Activated B cell treated with CpG ODN at 0.5 μM for 24 hours (primary cell): Measurements from ENCODE around the gene USP32. TPM values are rescaled to one million over a fixed set of nuclear protein-coding genes. Genes with fewer than 3 reads are reported as not detected.

Experiments used
- ATAC-seq: fragments of 200-7000 bp; cut with Tn5 transposase; one replicate; pipeline ENCODE4 v1.10.0; 2021; ENCODE audit warnings: low read depth, mild to moderate bottlenecking, moderate library complexity
- CTCF ChIA-PET: fragments of 350-600 bp; sonication (Branson Sonifier 250); formaldehyde crosslinking; loops from one replicate; lab custom pipeline; 2021; ENCODE audit warnings: antibody characterized with exemption; lab: Charles Lee
- POLR2A ChIA-PET: fragments of 350-600 bp; sonication (Branson Sonifier 250); formaldehyde crosslinking; loops from one replicate; lab custom pipeline; 2021; ENCODE audit warnings: antibody characterized with exemption; lab: Charles Lee
- DNase-seq: peaks from one replicate; pipeline ENCODE4 v3.0.0; 2022
- H3K27ac Mint-ChIP-seq: one replicate; pipeline ENCODE4 v1.8.0; 2020; ENCODE audit warnings: mixed read lengths
- H3K27me3 Mint-ChIP-seq: one replicate; pipeline ENCODE4 v1.8.0; 2021; ENCODE audit warnings: mixed read lengths
- H3K36me3 Mint-ChIP-seq: one replicate; pipeline ENCODE4 v1.8.0; 2021; ENCODE audit warnings: low read depth, mixed read lengths
- H3K4me1 Mint-ChIP-seq: one replicate; pipeline ENCODE4 v1.8.0; 2021; ENCODE audit warnings: mixed read lengths
- H3K4me3 Mint-ChIP-seq: one replicate; pipeline ENCODE4 v1.8.0; 2020; ENCODE audit warnings: mild to moderate bottlenecking, mixed read lengths
- H3K9me3 Mint-ChIP-seq: one replicate; pipeline ENCODE4 v1.8.0; 2020; ENCODE audit warnings: mixed read lengths
- CTCF ChIP-seq: fragments of 200-600 bp; IDR thresholded peaks from one replicate; pipeline ENCODE4 v1.8.0; 2022; ENCODE audit warnings: antibody characterized with exemption, mild to moderate bottlenecking
- intact Hi-C: fragments of 100-400 bp; cut with micrococcal nuclease; formaldehyde crosslinking; loops from one replicate; pipeline ENCODE4 v1.15.1; 2024
- total RNA-seq: library from RNA; stranded (reverse); gene quantifications from 2 replicates; pipeline ENCODE4 v1.2.3, GENCODE V29; 2022

The USP32 gene
- total RNA-seq, 1 donor from 2014 or later = 59.2 TPM

GRCh38 chr17:60403962-60404361 is 12.0 kb upstream of the USP32 start:
- intact Hi-C loops = no loop called here
- no peaks in the 10 kb centered on the region for H3K9me3 Mint-ChIP-seq
- ChIA-PET POLR2A (interaction anchor here (0.7 kb wide), 1 partner anchor 61 kb away, joined by 3 read pairs; no protein-coding TSS in a partner anchor), CTCF (interaction anchor here (1.1 kb wide), 1 partner anchor 25 kb away, joined by 4 read pairs; no protein-coding TSS in a partner anchor)
- no peaks in the 10 kb centered on the region for H3K36me3 Mint-ChIP-seq
- no peak for TF ChIP-seq CTCF
- no peak overlapping the region for H3K4me3 Mint-ChIP-seq
- no peaks in the 10 kb centered on the region for H3K27me3 Mint-ChIP-seq
- no peak overlapping the region for H3K27ac Mint-ChIP-seq
- peaks cover 33% of the 10 kb centered on the region for H3K4me1 Mint-ChIP-seq
- DNase-seq (no peak), ATAC-seq (no peak)

DNA sequence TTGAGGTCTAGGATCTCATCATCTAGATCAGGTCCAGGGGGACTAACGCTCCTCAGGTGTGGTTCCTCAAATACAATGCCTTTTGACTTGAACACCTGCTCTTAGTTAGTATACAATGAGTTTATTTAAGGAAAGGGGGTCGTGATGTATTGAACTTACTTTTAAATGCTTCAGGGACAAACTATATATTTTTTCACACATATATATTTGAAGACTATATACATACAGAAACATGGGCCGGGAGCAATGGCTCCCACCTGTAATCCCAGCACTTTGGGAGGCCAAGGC is 11.5 kb upstream of the USP32 start:
- no peak overlapping the region for H3K4me3 Mint-ChIP-seq
- no peaks in the 10 kb centered on the region for H3K9me3 Mint-ChIP-seq
- ATAC-seq (no peak), DNase-seq (no peak)
- CTCF ChIA-PET = interaction anchor here (2.6 kb wide), 1 partner anchor 18 kb away, joined by 7 read pairs; no protein-coding TSS in a partner anchor
- intact Hi-C loops = no loop called here
- no peaks in the 10 kb centered on the region for H3K27me3 Mint-ChIP-seq
- peaks cover 38% of the 10 kb centered on the region for H3K4me1 Mint-ChIP-seq
- H3K36me3 Mint-ChIP-seq = no peaks in the 10 kb centered on the region
- no peak overlapping the region for H3K27ac Mint-ChIP-seq
- POLR2A ChIA-PET = interaction anchor here (0.7 kb wide), 1 partner anchor 62 kb away, joined by 3 read pairs; no protein-coding TSS in a partner anchor
- no peak for TF ChIP-seq CTCF

- POLR2A ChIA-PET = no interaction called here
- Mint-ChIP-seq H3K9me3 (no peaks in the 10 kb centered on the region), H3K27me3 (no peaks in the 10 kb centered on the region), H3K27ac (no peak overlapping the region), H3K36me3 (no peaks in the 10 kb centered on the region), H3K4me3 (no peak overlapping the region), H3K4me1 (peaks cover 53% of the 10 kb centered on the region)
- ATAC-seq (no peak), DNase-seq (no peak)
- CTCF ChIA-PET = interaction anchor here (2.6 kb wide), 1 partner anchor 19 kb away, joined by 7 read pairs; no protein-coding TSS in a partner anchor
- TF ChIP-seq CTCF = no peak
- intact Hi-C loops = no loop called here
Measured at GRCh38 chr17:60401819-60402218, 9.9 kb upstream of the USP32 start.

DNA sequence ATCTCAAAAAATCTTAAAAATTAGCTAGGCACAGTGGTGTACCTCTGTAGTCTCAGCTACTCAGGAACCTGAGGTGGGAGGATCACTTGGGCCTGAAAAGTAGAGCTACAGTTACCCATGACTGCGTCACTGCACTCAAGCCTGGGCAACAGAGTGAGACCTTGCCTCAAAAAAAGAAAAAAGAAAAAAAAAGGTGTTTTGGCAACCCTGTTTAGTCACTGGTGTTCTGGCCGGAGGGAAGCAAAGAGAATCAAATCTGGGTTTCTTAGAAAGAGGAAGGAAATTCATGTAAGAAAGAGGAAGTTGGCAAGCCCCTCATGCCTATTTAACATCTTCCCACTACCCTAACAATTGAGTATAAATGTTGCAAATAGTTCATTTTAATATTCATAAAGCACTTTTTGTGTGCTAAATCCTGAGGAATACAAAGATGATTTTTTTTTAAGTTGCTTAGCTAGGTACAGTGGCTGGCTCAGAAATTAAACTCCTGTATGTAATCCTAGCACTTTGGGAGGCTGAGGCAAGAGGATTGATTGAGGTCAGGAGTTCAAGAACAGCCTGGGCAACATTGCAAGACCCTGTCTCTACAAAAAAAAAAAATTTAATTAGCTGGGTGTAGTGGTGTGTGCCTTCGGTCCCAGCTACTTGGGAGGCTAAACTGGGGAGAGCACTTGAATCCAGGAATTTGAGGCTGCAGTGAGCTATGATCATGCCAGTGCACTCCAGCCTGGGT is 6.5 kb upstream of the USP32 start:
- TF ChIP-seq CTCF = no peak
- no peaks in the 10 kb centered on the region for H3K36me3 Mint-ChIP-seq
- ATAC-seq = peak; percentile 95
- no peaks in the 10 kb centered on the region for H3K9me3 Mint-ChIP-seq
- peaks cover 74% of the 10 kb centered on the region for H3K4me1 Mint-ChIP-seq
- DNase-seq = peak; percentile 36
- ChIA-PET POLR2A (interaction anchor here (0.5 to 1.6 kb wide), 6 partner anchors 16 to 279 kb away, joined by 3 to 6 read pairs (median 4); partner anchors contain the start of genes BCAS3 and CHCT1), CTCF (interaction anchor here (0.6 kb wide), 1 partner anchor 284 kb away, joined by 3 read pairs; no protein-coding TSS in a partner anchor)
- intact Hi-C loops = loop anchor here (1.0 to 10.0 kb wide), 8 partner anchors 23 to 1764 kb away; partner anchors contain the start of genes APPBP2, GDPD1 and HEATR6
- no peaks in the 10 kb centered on the region for H3K27me3 Mint-ChIP-seq
- peak overlapping the region; percentile 64 for H3K27ac Mint-ChIP-seq
- peak overlapping the region; percentile 55 for H3K4me3 Mint-ChIP-seq

DNA sequence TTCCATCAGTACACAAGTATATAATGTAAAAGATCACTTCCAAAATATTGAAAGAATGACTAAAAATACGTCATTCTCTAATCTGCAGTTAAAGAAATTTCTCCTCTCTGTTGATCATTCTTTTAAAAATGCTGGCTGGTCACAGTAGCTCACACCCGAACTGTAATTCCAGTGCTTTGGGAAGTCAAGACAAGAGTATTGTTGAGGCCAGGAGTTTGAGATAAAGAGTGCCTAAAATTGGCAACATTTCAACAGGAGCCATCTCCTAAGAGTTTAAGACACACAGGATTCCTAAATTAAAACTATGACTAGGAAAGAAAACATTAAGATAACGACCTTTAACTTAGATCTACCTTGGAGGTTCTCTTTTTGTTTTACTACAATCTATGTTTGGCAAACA is 4.5 kb upstream of the USP32 start:
- Mint-ChIP-seq H3K36me3 (peaks cover 8% of the 10 kb centered on the region), H3K27ac (peak overlapping the region; percentile 22), H3K4me3 (no peak overlapping the region), H3K9me3 (no peaks in the 10 kb centered on the region), H3K27me3 (no peaks in the 10 kb centered on the region), H3K4me1 (peaks cover 69% of the 10 kb centered on the region)
- POLR2A ChIA-PET = interaction anchor here (1.0 kb wide), 1 partner anchor 281 kb away, joined by 3 read pairs; no protein-coding TSS in a partner anchor
- no peak for TF ChIP-seq CTCF
- no peak for ATAC-seq
- CTCF ChIA-PET = no interaction called here
- DNase-seq = no peak
- intact Hi-C loops = loop anchor here (5.0 to 10.0 kb wide), 5 partner anchors 39 to 1762 kb away; partner anchors contain the start of genes APPBP2, GDPD1 and HEATR6
